ENCODE data around the gene MBTPS1.

MBTPS1 gene

GRCh38 chr16:84043486-84044117 lies 73.1 kb downstream of the MBTPS1 start:
- Histone ChIP-seq H3K4me1 (ENCODE audit: control insufficient read depth, insufficient read depth, low read length) (peaks cover 10% of the 10 kb centered on the region), H3K9me3 (ENCODE audit: control insufficient read depth, low read length) (no peaks in the 10 kb centered on the region), H3K27me3 (ENCODE audit: control insufficient read depth, insufficient read depth, low read length) (peaks cover 32% of the 10 kb centered on the region), H3K9ac (ENCODE audit: low read length) (no peak overlapping the region), H3K36me3 (ENCODE audit: control insufficient read depth, insufficient read depth, low read length) (no peaks in the 10 kb centered on the region), H3K4me3 (ENCODE audit: low read length) (no peak overlapping the region)

GRCh38 chr16:84042879-84043485 lies 73.8 kb downstream of the MBTPS1 start:
- Histone ChIP-seq H3K9ac (ENCODE audit: low read length) (no peak overlapping the region), H3K27me3 (ENCODE audit: control insufficient read depth, insufficient read depth, low read length) (peaks cover 32% of the 10 kb centered on the region), H3K4me1 (ENCODE audit: control insufficient read depth, insufficient read depth, low read length) (peaks cover 10% of the 10 kb centered on the region), H3K36me3 (ENCODE audit: control insufficient read depth, insufficient read depth, low read length) (no peaks in the 10 kb centered on the region), H3K9me3 (ENCODE audit: control insufficient read depth, low read length) (no peaks in the 10 kb centered on the region), H3K4me3 (ENCODE audit: low read length) (no peak overlapping the region)

DNA sequence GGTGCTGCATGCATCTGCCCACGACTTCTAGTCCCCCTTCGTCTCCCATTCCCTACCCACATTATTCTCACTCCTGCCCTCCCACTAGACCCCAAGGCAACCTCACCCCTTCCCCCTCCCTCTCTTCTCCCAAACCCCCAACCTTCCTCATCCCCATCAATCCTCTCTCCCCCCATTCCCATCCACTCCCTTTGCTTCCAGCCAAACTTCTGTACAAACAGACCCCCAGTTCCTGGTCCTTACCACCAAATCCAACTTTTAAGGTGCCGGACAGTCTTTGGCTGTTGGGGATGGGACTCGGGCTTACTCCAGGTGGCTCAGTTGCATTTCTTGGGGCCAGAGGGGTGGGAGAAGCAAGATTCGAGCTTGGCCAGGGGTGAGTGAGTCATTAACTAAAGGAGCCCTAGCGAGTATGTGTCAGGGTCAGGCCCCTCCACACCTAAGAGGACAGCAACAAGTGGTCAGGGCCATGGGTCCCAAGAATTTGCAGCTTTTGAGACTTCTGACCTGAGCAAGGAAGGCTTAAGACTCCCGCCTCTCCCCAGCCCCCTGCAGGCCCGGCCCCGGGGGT lies 74.3 kb downstream of the MBTPS1 start, which contains the start of gene SLC38A8:
Gene SLC38A8 (minus strand): TSS at position 488 of the 571 bp plus-strand sequence. CDS start 638 bp downstream, outside the sequence.
- no peaks in the 10 kb centered on the region for H3K36me3 ChIP-seq (ENCODE audit: control insufficient read depth, insufficient read depth, low read length)
- H3K4me3 ChIP-seq (ENCODE audit: low read length): no peak within 1 kb of the TSS
- no peaks in the 10 kb centered on the region for H3K9me3 ChIP-seq (ENCODE audit: control insufficient read depth, low read length)
- no peak within 1 kb of the TSS for H3K9ac ChIP-seq (ENCODE audit: low read length)
- peaks cover 10% of the 10 kb centered on the region for H3K4me1 ChIP-seq (ENCODE audit: control insufficient read depth, insufficient read depth, low read length)
- peaks cover 32% of the 10 kb centered on the region for H3K27me3 ChIP-seq (ENCODE audit: control insufficient read depth, insufficient read depth, low read length)

GRCh38 chr16:84041881-84042280 lies 74.9 kb downstream of the MBTPS1 start:
- Histone ChIP-seq H3K27me3 (ENCODE audit: control insufficient read depth, insufficient read depth, low read length) (peaks cover 32% of the 10 kb centered on the region), H3K4me3 (ENCODE audit: low read length) (no peak overlapping the region), H3K9ac (ENCODE audit: low read length) (no peak overlapping the region), H3K4me1 (ENCODE audit: control insufficient read depth, insufficient read depth, low read length) (peaks cover 10% of the 10 kb centered on the region), H3K9me3 (ENCODE audit: control insufficient read depth, low read length) (no peaks in the 10 kb centered on the region), H3K36me3 (ENCODE audit: control insufficient read depth, insufficient read depth, low read length) (no peaks in the 10 kb centered on the region)

DNA sequence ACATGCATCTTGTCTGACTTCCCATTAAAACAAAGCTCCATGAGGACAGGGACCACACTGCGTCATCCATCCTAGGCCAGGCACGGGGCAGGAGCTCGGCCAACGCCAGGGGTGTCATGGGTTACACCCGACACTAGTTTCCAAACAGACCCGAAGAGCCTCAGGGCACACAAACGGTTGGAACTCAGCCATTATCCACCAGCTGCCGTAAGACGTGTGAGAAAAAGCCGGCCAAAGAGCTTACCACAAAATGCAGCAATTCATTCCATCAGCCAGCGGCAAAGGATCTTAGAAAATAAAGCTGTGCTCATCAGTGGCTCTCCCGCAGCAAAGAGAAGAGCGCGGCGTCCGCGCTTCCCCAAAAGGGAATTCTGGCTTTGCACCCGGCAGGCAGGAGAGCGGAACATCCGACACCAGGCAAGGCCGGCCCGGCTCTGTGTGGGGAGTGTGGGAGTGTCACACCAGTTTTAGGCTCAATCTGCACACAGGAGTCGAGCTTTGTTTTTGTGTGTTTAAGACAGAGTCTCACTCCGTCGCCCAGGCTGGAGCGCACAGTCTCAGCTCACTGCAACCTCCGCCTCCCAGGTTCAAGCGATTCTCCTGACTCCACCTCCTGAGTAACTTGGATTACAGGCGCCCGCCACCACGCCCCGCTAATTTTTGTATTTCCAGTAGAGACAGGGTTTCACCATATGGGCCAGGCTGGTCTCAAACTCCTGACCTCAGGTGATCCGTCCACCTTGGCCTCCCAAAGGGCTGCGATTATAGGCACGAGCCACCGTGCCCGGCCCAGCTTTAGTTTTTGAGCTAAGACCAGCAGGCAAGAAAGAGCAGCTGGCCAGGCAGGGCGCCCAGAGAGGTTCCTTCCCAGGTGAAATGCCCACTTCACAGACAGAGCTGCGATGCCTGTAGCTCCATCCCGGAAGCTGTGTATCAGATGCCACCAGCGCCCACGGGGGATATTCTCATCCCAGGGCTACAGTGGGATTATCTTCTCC lies 75.6 kb downstream of the MBTPS1 start:
- no peak overlapping the region for H3K4me3 ChIP-seq (ENCODE audit: low read length)
- H3K4me1 ChIP-seq (ENCODE audit: control insufficient read depth, insufficient read depth, low read length): peaks cover 10% of the 10 kb centered on the region
- no peaks in the 10 kb centered on the region for H3K9me3 ChIP-seq (ENCODE audit: control insufficient read depth, low read length)
- H3K36me3 ChIP-seq (ENCODE audit: control insufficient read depth, insufficient read depth, low read length): no peaks in the 10 kb centered on the region
- H3K27me3 ChIP-seq (ENCODE audit: control insufficient read depth, insufficient read depth, low read length): peaks cover 32% of the 10 kb centered on the region
- no peak overlapping the region for H3K9ac ChIP-seq (ENCODE audit: low read length)

GRCh38 chr16:84040226-84040822 lies 76.4 kb downstream of the MBTPS1 start:
- Histone ChIP-seq H3K27me3 (ENCODE audit: control insufficient read depth, insufficient read depth, low read length) (peaks cover 32% of the 10 kb centered on the region), H3K4me3 (ENCODE audit: low read length) (no peak overlapping the region), H3K9me3 (ENCODE audit: control insufficient read depth, low read length) (no peaks in the 10 kb centered on the region), H3K9ac (ENCODE audit: low read length) (no peak overlapping the region), H3K36me3 (ENCODE audit: control insufficient read depth, insufficient read depth, low read length) (no peaks in the 10 kb centered on the region), H3K4me1 (ENCODE audit: control insufficient read depth, insufficient read depth, low read length) (peaks cover 10% of the 10 kb centered on the region)

- Histone ChIP-seq H3K27me3 (ENCODE audit: control insufficient read depth, insufficient read depth, low read length) (peaks cover 27% of the 10 kb centered on the region), H3K9me3 (ENCODE audit: control insufficient read depth, low read length) (no peaks in the 10 kb centered on the region), H3K36me3 (ENCODE audit: control insufficient read depth, insufficient read depth, low read length) (no peaks in the 10 kb centered on the region), H3K9ac (ENCODE audit: low read length) (no peak overlapping the region), H3K4me1 (ENCODE audit: control insufficient read depth, insufficient read depth, low read length) (peaks cover 10% of the 10 kb centered on the region), H3K4me3 (ENCODE audit: low read length) (no peak overlapping the region)
These were observed 77.0 kb downstream of the MBTPS1 start for GRCh38 chr16:84039696-84040095.

GRCh38 chr16:84038469-84038868 lies 78.3 kb downstream of the MBTPS1 start:
- peaks cover 15% of the 10 kb centered on the region for H3K27me3 ChIP-seq (ENCODE audit: control insufficient read depth, insufficient read depth, low read length)
- peaks cover 10% of the 10 kb centered on the region for H3K4me1 ChIP-seq (ENCODE audit: control insufficient read depth, insufficient read depth, low read length)
- no peaks in the 10 kb centered on the region for H3K36me3 ChIP-seq (ENCODE audit: control insufficient read depth, insufficient read depth, low read length)
- no peak overlapping the region for H3K4me3 ChIP-seq (ENCODE audit: low read length)
- H3K9me3 ChIP-seq (ENCODE audit: control insufficient read depth, low read length): no peaks in the 10 kb centered on the region
- no peak overlapping the region for H3K9ac ChIP-seq (ENCODE audit: low read length)

GRCh38 chr16:84036982-84037425 lies 79.7 kb downstream of the MBTPS1 start:
- Histone ChIP-seq H3K4me3 (ENCODE audit: low read length) (no peak overlapping the region), H3K27me3 (ENCODE audit: control insufficient read depth, insufficient read depth, low read length) (peaks cover under 1% of the 10 kb centered on the region), H3K9ac (ENCODE audit: low read length) (no peak overlapping the region), H3K36me3 (ENCODE audit: control insufficient read depth, insufficient read depth, low read length) (no peaks in the 10 kb centered on the region), H3K4me1 (ENCODE audit: control insufficient read depth, insufficient read depth, low read length) (no peaks in the 10 kb centered on the region), H3K9me3 (ENCODE audit: control insufficient read depth, low read length) (no peaks in the 10 kb centered on the region)

DNA sequence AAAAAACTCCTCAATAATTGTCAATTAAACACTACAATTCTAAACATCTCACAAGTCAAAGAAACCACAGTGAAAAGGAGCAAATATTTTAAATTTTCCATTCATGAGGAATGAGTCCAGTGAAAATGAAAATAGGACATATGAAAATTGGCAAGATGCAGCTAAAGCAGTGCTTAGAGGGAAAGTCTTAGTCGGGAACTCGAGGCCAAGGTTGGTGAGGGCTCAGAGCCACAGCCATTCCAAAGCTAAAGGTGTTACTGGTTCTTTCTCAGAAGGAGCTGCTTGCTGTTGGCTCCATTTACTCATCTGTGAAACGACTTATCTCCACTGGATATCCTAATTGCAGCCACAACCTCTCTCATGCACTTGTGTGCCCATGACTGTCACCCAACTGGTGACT lies 80.6 kb downstream of the MBTPS1 start:
- H3K9ac ChIP-seq (ENCODE audit: low read length): no peak overlapping the region
- H3K9me3 ChIP-seq (ENCODE audit: control insufficient read depth, low read length): no peaks in the 10 kb centered on the region
- H3K4me1 ChIP-seq (ENCODE audit: control insufficient read depth, insufficient read depth, low read length): no peaks in the 10 kb centered on the region
- no peaks in the 10 kb centered on the region for H3K27me3 ChIP-seq (ENCODE audit: control insufficient read depth, insufficient read depth, low read length)
- no peaks in the 10 kb centered on the region for H3K36me3 ChIP-seq (ENCODE audit: control insufficient read depth, insufficient read depth, low read length)
- no peak overlapping the region for H3K4me3 ChIP-seq (ENCODE audit: low read length)

- Histone ChIP-seq H3K4me1 (ENCODE audit: control insufficient read depth, insufficient read depth, low read length) (no peaks in the 10 kb centered on the region), H3K9me3 (ENCODE audit: control insufficient read depth, low read length) (no peaks in the 10 kb centered on the region), H3K9ac (ENCODE audit: low read length) (no peak overlapping the region), H3K36me3 (ENCODE audit: control insufficient read depth, insufficient read depth, low read length) (no peaks in the 10 kb centered on the region), H3K27me3 (ENCODE audit: control insufficient read depth, insufficient read depth, low read length) (no peaks in the 10 kb centered on the region), H3K4me3 (ENCODE audit: low read length) (no peak overlapping the region)
These were observed 82.2 kb downstream of the MBTPS1 start for GRCh38 chr16:84034516-84034915.

Measured in mucosa of stomach (tissue), 1 donor.